AG10803 (cell line): ENCODE measurements around the gene DCAF5.
"Not testable (repeated sequence)": the region's sequence is repeated elsewhere in the genome, so short reads cannot be mapped to it uniquely, and the experiment has no call there.

Source experiments
- DNase-seq: peaks from one replicate; pipeline ENCODE4 v3.0.0; 2010; ENCODE audit warnings: low read depth
- H3K4me3 ChIP-seq: 2 replicates; pipeline ENCODE4 v1.5.1; 2011; ENCODE audit warnings: mild to moderate bottlenecking, low read length, control low read depth
- TF ChIP-seq, protein P1 (sequence below): conservative IDR thresholded peaks from 2 replicates; pipeline ENCODE4 v1.5.1; 2011; ENCODE audit warnings: mild to moderate bottlenecking, low read length, control low read depth, inconsistent platforms

DCAF5 gene

DNA sequence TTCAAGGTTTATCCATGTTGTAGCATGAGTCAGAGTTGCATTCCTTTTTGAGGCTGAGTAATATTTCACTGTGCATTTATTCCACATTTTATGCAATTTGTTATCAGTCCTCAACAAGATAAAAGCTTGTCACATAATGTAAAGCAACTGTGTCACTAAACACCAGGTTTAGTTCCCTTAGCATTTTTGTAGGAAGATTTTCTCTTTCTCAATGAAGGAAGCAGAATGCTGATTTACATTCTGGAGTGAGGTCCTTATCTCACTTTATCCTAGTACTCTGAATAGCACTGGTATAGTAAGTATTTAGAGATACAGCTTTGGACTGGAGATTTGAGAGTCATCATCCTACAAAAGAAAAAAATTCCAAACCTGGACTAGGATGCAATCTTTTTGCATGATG lies 28.6 kb upstream of the DCAF5 start:
- TF ChIP-seq, protein P1, sequence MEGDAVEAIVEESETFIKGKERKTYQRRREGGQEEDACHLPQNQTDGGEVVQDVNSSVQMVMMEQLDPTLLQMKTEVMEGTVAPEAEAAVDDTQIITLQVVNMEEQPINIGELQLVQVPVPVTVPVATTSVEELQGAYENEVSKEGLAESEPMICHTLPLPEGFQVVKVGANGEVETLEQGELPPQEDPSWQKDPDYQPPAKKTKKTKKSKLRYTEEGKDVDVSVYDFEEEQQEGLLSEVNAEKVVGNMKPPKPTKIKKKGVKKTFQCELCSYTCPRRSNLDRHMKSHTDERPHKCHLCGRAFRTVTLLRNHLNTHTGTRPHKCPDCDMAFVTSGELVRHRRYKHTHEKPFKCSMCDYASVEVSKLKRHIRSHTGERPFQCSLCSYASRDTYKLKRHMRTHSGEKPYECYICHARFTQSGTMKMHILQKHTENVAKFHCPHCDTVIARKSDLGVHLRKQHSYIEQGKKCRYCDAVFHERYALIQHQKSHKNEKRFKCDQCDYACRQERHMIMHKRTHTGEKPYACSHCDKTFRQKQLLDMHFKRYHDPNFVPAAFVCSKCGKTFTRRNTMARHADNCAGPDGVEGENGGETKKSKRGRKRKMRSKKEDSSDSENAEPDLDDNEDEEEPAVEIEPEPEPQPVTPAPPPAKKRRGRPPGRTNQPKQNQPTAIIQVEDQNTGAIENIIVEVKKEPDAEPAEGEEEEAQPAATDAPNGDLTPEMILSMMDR: no peak
- no peak for DNase-seq
- no peak overlapping the region for H3K4me3 ChIP-seq

- DNase-seq: no peak
- TF ChIP-seq, protein P1: no peak
- no peak overlapping the region for H3K4me3 ChIP-seq
These were observed 22.2 kb upstream of the DCAF5 start for GRCh38 chr14:69175130-69175529.

DNA sequence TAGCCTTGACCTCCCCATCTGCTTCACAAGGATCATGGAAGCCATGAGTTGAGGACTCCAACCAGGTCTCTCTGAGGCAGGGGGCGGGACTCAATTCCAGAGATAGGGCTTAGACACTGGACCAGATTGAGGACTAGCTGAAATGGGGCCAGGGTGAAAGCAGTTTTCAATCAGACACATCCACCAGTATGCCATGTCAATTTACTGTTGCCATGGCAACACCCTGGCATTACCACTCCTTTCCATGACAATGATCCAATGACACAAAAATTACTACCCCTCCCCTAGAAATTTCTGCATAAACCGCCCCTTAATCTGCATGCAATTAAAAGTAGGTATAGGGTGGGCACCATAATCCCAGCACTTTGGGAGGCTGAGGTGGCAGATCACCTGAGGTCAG lies 18.6 kb upstream of the DCAF5 start:
- TF ChIP-seq, protein P1: no peak
- DNase-seq: no peak
- no peak overlapping the region for H3K4me3 ChIP-seq

DNA sequence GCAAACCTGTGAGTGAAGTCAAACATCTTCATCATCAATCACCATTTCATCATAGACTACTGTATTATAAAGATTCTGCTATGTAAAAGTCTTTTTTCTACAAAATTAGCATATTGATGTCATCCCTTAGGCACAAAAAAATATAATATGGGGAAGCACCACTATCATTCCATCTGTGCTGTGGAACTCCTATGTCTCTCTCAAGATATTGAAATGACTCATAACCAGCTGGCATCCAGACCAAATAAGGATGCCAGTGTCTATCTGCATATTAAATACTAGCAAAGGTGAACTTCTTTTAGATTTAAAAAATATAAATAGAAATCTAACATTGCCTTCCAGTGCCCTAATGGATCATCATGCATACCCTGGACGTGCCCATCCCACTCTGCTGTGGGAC lies 17.9 kb upstream of the DCAF5 start:
- no peak overlapping the region for H3K4me3 ChIP-seq
- TF ChIP-seq, protein P1: no peak
- peak; percentile 23 for DNase-seq

DNA sequence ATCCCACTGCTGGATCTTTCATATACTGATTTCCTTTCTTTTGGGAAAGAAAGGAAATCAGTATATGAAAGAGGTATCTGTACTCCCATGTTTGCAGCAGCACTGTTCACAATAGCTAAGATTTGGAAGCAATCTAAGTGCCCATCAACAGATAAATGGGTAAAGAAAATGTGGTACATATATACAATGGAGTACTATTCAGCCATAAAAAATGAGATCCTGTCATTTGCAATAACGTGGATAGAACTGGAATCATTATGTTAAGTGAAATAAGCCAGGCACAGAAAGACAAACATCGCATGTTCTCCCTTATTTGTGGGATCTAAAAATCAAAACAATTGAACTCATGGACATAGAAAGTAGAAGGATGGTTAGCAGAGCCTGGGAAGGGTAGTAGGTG lies 12.9 kb upstream of the DCAF5 start:
- not testable (repeated sequence) for H3K4me3 ChIP-seq, DNase-seq

GRCh38 chr14:69161590-69161989 lies 8.7 kb upstream of the DCAF5 start:
- TF ChIP-seq, protein P1: no peak
- DNase-seq: no peak
- H3K4me3 ChIP-seq: no peak overlapping the region

DNA sequence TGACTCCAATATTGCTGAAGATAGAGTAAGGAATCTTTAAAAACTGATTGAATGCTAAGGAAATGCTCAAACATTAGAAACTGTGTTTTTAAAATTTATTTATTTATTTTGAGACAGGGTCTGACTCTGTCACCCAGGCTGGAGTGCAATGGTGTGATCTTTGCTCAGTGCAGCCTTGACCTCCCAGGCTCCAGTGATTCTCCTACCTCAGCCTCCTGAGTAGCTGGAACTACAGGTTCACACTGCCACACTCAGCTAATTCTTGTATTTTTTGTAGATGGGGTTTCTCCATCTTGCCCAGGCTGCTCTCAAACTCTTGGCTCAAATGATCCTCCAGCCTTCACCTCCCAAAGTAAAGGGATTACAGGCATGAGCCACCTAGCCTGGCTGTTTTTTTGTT lies 3.3 kb upstream of the DCAF5 start:
- TF ChIP-seq, protein P1: no peak

GRCh38 chr14:69154779-69155178 lies 1.9 kb upstream of the DCAF5 start:
- no peak for DNase-seq
- no peak overlapping the region for H3K4me3 ChIP-seq
- TF ChIP-seq, protein P1: no peak

More for the DNA sequence above, 3.3 kb upstream of the DCAF5 start:
- no peak for DNase-seq
- H3K4me3 ChIP-seq: no peak overlapping the region
